HEK293 (cell line): Measurements from ENCODE around the gene UNK.

Experiments used
- CTCF ChIA-PET: fragments of 350-600 bp; formaldehyde crosslinking; extraction: SDS; loops from one replicate; lab custom pipeline; 2021; ENCODE audit warnings: antibody characterized with exemption; lab: Yijun Ruan, JAX
- POLR2A ChIA-PET: fragments of 300-600 bp; formaldehyde crosslinking; extraction: SDS; loops from one replicate; lab custom pipeline; 2020; ENCODE audit warnings: antibody characterized with exemption, inconsistent platforms; lab: Yijun Ruan, JAX
- H3K27ac ChIP-seq: fragments of 200-500 bp; sonication (Bioruptor generic); 2 replicates; pipeline ENCODE4 v1.5.1; 2014; ENCODE audit warnings: low read depth, low read length, control low read depth, inconsistent platforms; ENCODE audit errors: extremely low read depth
- H3K36me3 ChIP-seq, 2 experiments: fragments of 200-500 bp in 1 of 2; sonication (Bioruptor generic) in 1 of 2; 1 replicate in 1 of 2; 2 replicates in 1 of 2; pipeline ENCODE4 v1.5.1; 2014 to 2017; ENCODE audit warnings: inconsistent platforms in 2 of 2, low read length in 2 of 2; ENCODE audit not compliant: control insufficient read depth in 2 of 2, insufficient read depth in 1 of 2
- H3K4me1 ChIP-seq: fragments of 200-500 bp; sonication (Bioruptor generic); 2 replicates; pipeline ENCODE4 v1.5.1; 2014; ENCODE audit warnings: mild to moderate bottlenecking, low read length, inconsistent platforms; ENCODE audit not compliant: control insufficient read depth, insufficient read depth
- H3K4me3 ChIP-seq: 2 replicates; pipeline ENCODE4 v1.5.1; 2011; ENCODE audit warnings: low read depth, mild to moderate bottlenecking, control low read depth, low read length, moderate library complexity
- H3K9me3 ChIP-seq: fragments of 200-500 bp; sonication (Bioruptor generic); 2 replicates; pipeline ENCODE4 v1.5.1; 2014; ENCODE audit warnings: low read depth, low read length, inconsistent platforms; ENCODE audit not compliant: control insufficient read depth, insufficient read depth
- GFI1B ChIP-seq: fragments of 450-650 bp; formaldehyde crosslinking; IDR thresholded peaks from 2 replicates; pipeline ENCODE4 v1.5.1; 2016; ENCODE audit warnings: missing biosample characterization, missing genetic modification characterization
- GLI4 ChIP-seq: fragments of 450-650 bp; formaldehyde crosslinking; IDR thresholded peaks from 2 replicates; pipeline ENCODE4 v1.5.1; 2016; ENCODE audit warnings: missing biosample characterization, missing genetic modification characterization
- HOXD13 ChIP-seq: sonication (generic); formaldehyde crosslinking; IDR thresholded peaks from 2 replicates; pipeline ENCODE4 v1.8.0; 2022; ENCODE audit warnings: missing genetic modification reagents, borderline replicate concordance
- KLF10 ChIP-seq: fragments of 450-650 bp; IDR thresholded peaks from 2 replicates; pipeline ENCODE4 v1.5.1; 2018; ENCODE audit warnings: missing biosample characterization, mild to moderate bottlenecking, missing genetic modification characterization
- OVOL3 ChIP-seq: fragments of 450-650 bp; formaldehyde crosslinking; IDR thresholded peaks from 2 replicates; pipeline ENCODE4 v1.5.1; 2016; ENCODE audit warnings: missing biosample characterization, missing genetic modification characterization
- RBAK ChIP-seq: fragments of 450-650 bp; formaldehyde crosslinking; IDR thresholded peaks from 2 replicates; pipeline ENCODE4 v1.5.1; 2016; ENCODE audit warnings: missing biosample characterization, missing genetic modification characterization
- SCRT1 ChIP-seq: fragments of 450-650 bp; formaldehyde crosslinking; IDR thresholded peaks from 2 replicates; pipeline ENCODE4 v1.5.1; 2016; ENCODE audit warnings: missing biosample characterization, missing genetic modification characterization, borderline replicate concordance
- SCRT2 ChIP-seq: fragments of 450-650 bp; formaldehyde crosslinking; IDR thresholded peaks from 2 replicates; pipeline ENCODE4 v1.5.1; 2016; ENCODE audit warnings: missing biosample characterization, missing genetic modification characterization
- SP7 ChIP-seq: fragments of 450-650 bp; formaldehyde crosslinking; IDR thresholded peaks from 2 replicates; pipeline ENCODE4 v1.5.1; 2016; ENCODE audit warnings: missing biosample characterization, missing genetic modification characterization
- TCF7L2 ChIP-seq: IDR thresholded peaks from 2 replicates; pipeline ENCODE4 v1.6.1; 2011; ENCODE audit warnings: low read depth, mild to moderate bottlenecking, inconsistent platforms, low read length, moderate library complexity, borderline replicate concordance
- ZBTB11 ChIP-seq: fragments of 450-650 bp; formaldehyde crosslinking; conservative IDR thresholded peaks from 2 replicates; pipeline ENCODE4 v1.5.1; 2016; ENCODE audit warnings: low read depth, missing biosample characterization, missing genetic modification characterization
- ZBTB20 ChIP-seq: fragments of 450-650 bp; formaldehyde crosslinking; IDR thresholded peaks from 2 replicates; pipeline ENCODE4 v1.5.1; 2016; ENCODE audit warnings: missing biosample characterization, missing genetic modification characterization
- ZFP37 ChIP-seq: fragments of 450-650 bp; formaldehyde crosslinking; IDR thresholded peaks from 2 replicates; pipeline ENCODE4 v1.5.1; 2016; ENCODE audit warnings: missing biosample characterization, missing genetic modification characterization
- ZNF133 ChIP-seq: fragments of 450-650 bp; formaldehyde crosslinking; IDR thresholded peaks from 2 replicates; pipeline ENCODE4 v1.5.1; 2016; ENCODE audit warnings: missing biosample characterization, missing genetic modification characterization
- ZNF140 ChIP-seq: fragments of 450-650 bp; formaldehyde crosslinking; IDR thresholded peaks from 2 replicates; pipeline ENCODE4 v1.5.1; 2016; ENCODE audit warnings: missing biosample characterization, missing genetic modification characterization
- ZNF214 ChIP-seq: fragments of 450-650 bp; formaldehyde crosslinking; IDR thresholded peaks from 2 replicates; pipeline ENCODE4 v1.5.1; 2017; ENCODE audit warnings: missing biosample characterization, mild to moderate bottlenecking, missing genetic modification characterization, borderline replicate concordance
- ZNF26 ChIP-seq: fragments of 450-650 bp; formaldehyde crosslinking; IDR thresholded peaks from 2 replicates; pipeline ENCODE4 v1.5.1; 2016; ENCODE audit warnings: missing biosample characterization, missing genetic modification characterization
- ZNF274 ChIP-seq, 2 experiments: fragments of 200-500 bp in 1 of 2; fragments of 450-650 bp in 1 of 2; sonication (Bioruptor generic) in 1 of 2; formaldehyde crosslinking in 1 of 2; IDR thresholded peaks; 2 replicates each; pipeline versions ENCODE4 v1.5.1 to v1.6.1; 2014 to 2016; ENCODE audit warnings: borderline replicate concordance in 1 of 2, inconsistent platforms in 1 of 2, low read length in 1 of 2, missing biosample characterization in 1 of 2, missing genetic modification characterization in 1 of 2
- ZNF302 ChIP-seq: fragments of 450-650 bp; formaldehyde crosslinking; IDR thresholded peaks from 2 replicates; pipeline ENCODE4 v1.5.1; 2016; ENCODE audit warnings: missing biosample characterization, missing genetic modification characterization, low read depth
- ZNF391 ChIP-seq: fragments of 450-650 bp; formaldehyde crosslinking; IDR thresholded peaks from 2 replicates; pipeline ENCODE4 v1.5.1; 2016; ENCODE audit warnings: low read depth, missing biosample characterization, missing genetic modification characterization, borderline replicate concordance
- ZNF473 ChIP-seq: fragments of 450-650 bp; formaldehyde crosslinking; IDR thresholded peaks from 2 replicates; pipeline ENCODE4 v1.5.1; 2017; ENCODE audit warnings: missing biosample characterization, missing genetic modification characterization
- ZNF514 ChIP-seq: fragments of 450-650 bp; formaldehyde crosslinking; IDR thresholded peaks from 2 replicates; pipeline ENCODE4 v1.5.1; 2016; ENCODE audit warnings: missing biosample characterization, missing genetic modification characterization
- ZNF529 ChIP-seq: fragments of 450-650 bp; formaldehyde crosslinking; IDR thresholded peaks from 2 replicates; pipeline ENCODE4 v1.5.1; 2017; ENCODE audit warnings: missing genetic modification characterization, missing biosample characterization; ENCODE audit not compliant: insufficient replicate concordance
- ZNF621 ChIP-seq: fragments of 450-650 bp; formaldehyde crosslinking; IDR thresholded peaks from 2 replicates; pipeline ENCODE4 v1.5.1; 2017; ENCODE audit warnings: missing biosample characterization, missing genetic modification characterization
- ZNF660 ChIP-seq: fragments of 450-650 bp; IDR thresholded peaks from 2 replicates; pipeline ENCODE4 v1.5.1; 2018; ENCODE audit warnings: missing biosample characterization, mild to moderate bottlenecking, missing genetic modification characterization
- ZNF791 ChIP-seq: fragments of 450-650 bp; formaldehyde crosslinking; IDR thresholded peaks from 2 replicates; pipeline ENCODE4 v1.5.1; 2016; ENCODE audit warnings: missing biosample characterization, missing genetic modification characterization
- ZNF837 ChIP-seq: fragments of 450-650 bp; formaldehyde crosslinking; IDR thresholded peaks from 2 replicates; pipeline ENCODE4 v1.5.1; 2016; ENCODE audit warnings: missing biosample characterization, missing genetic modification characterization
- ZXDB ChIP-seq: fragments of 450-650 bp; formaldehyde crosslinking; IDR thresholded peaks from 2 replicates; pipeline ENCODE4 v1.5.1; 2016; ENCODE audit warnings: missing biosample characterization, missing genetic modification characterization
- TF ChIP-seq, protein P1 (sequence below): fragments of 450-650 bp; formaldehyde crosslinking; IDR thresholded peaks from 2 replicates; pipeline ENCODE4 v1.5.1; 2016; ENCODE audit warnings: missing biosample characterization, missing genetic modification characterization

The UNK gene

DNA sequence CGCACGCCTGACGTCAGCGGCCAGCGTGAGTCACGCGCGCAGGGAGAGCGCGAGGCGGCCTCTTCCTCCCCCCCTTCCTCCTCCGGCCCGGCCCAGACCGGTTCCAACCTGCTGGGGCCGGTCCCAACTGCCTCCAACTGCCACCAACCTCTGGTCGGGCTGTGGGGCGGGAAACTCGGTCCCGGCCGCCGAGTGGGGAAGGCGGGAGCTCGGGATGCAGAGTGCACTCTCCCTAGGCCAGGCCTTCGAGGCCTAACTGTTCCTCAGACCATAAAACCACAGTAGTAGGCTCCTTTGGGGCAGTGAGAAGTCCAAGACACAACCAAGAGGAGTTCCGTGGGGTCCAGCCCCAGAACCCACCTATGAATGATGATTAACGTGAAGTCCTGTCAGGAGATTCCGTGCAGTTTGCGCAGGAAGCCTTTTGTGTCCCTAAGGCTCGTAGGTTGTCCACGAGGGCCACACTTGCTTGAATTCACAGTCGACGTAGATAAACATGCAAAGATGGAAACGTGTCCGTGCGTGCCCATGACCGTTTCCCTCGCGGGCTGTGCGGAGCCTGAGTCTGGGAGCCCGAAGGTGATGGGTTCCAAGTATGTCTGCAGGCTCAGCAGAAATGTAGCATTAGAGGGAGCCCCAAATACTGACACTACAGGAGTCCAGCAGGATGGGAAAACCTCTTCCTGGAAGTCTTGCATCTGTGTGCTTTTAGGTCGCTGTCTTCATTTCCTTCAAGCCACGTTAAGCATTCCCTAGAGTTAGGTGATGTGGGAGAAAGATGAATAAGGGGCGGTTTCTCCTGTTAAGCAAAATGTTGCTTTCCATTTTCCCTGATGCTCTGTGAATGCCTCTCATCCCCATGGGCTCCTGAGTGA lies 647 bp downstream of the UNK start (continued):
- TF ChIP-seq RBAK (tag by site-specific recombination) (no peak), ZNF26 (tag by site-specific recombination) (no peak), HOXD13 (CRISPR knock-in tag) (no peak), ZNF140 (tag by site-specific recombination) (no peak), ZFP37 (tag by site-specific recombination) (peak; percentile 95), ZNF302 (tag by site-specific recombination) (no peak), OVOL3 (peak; percentile 70; the same call in 1 of the 2 replicates), ZNF214 (no peak), ZNF621 (tag by site-specific recombination) (no peak), ZNF514 (no peak), ZBTB11 (tag by site-specific recombination) (peak; percentile 71), ZNF391 (tag by site-specific recombination) (peak; percentile 81; the same call in 1 of the 2 replicates), ZXDB (peak; percentile 41; the same call in 1 of the 2 replicates), ZBTB20 (no peak), ZNF791 (tag by site-specific recombination) (no peak)

DNA sequence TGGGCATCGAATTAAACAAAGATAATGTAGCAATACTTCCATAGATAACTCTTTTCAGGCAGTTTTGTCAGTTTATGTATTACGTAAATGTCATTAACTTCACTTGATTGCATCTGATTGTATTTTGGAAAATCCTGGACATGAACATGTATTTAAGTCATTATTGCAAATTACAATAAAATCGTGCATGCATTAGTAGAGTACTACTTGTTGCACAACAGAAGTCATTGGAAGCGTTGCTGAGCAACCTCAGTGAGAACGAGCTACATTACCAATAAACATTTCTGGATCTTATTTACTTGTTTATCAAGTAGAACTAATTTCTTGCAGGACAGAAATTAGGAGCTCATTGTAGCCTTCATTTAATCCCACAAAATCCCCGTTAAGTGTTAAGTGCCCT lies 6.6 kb downstream of the UNK start:
- POLR2A ChIA-PET, result interaction anchor here (0.6 to 4.8 kb wide), 4 partner anchors 12 to 64 kb away, joined by 3 to 54 read pairs (median 5); partner anchors contain the start of gene WBP2
- TF ChIP-seq TCF7L2, result no peak
- TF ChIP-seq SCRT1 (tag by site-specific recombination), result peak; percentile 19; the same call in 1 of the 2 replicates
- TF ChIP-seq SCRT2 (tag by site-specific recombination), result peak; percentile 80
- CTCF ChIA-PET, result interaction anchor here (0.9 to 1.6 kb wide), 4 partner anchors 8 to 209 kb away, joined by 3 to 8 read pairs (median 4); partner anchors contain the start of gene CDK3
- peaks cover 5% of the 10 kb centered on the region; the same call in 1 of the 2 replicates for H3K4me1 ChIP-seq
- H3K9me3 ChIP-seq, result no peaks in the 10 kb centered on the region
- H3K36me3 ChIP-seq, result peaks cover 17 to 50% of the 10 kb centered on the region in 2 experiments
- H3K4me3 ChIP-seq, result no peak overlapping the region
- no peak overlapping the region for H3K27ac ChIP-seq

DNA sequence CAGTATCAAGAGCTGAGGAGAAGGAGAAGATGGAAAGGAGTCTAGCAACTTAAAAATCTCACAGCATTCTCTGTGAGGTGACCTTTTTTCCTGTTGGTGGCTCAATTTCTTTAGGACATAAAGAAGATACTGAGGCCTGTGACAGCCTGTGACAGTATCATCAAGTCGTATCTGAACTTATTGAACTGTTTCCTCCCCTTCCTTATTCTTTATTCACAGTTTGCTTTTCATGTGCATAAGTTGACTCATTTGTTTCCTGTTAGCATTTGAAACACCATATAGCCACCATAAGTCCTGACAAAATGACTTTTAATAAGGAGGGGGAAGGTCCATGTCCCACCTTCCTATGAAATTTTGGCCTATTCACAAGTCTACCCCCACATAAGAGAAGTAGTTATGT lies 8.9 kb downstream of the UNK start:
- no peak overlapping the region for H3K27ac ChIP-seq
- no peak overlapping the region for H3K4me3 ChIP-seq
- peaks cover 38 to 66% of the 10 kb centered on the region in 2 experiments for H3K36me3 ChIP-seq
- ChIA-PET POLR2A (interaction anchor here (1.4 to 7.0 kb wide), 3 partner anchors 9 to 14 kb away, joined by 5 to 54 read pairs (median 51); partner anchors contain the start of gene UNK), CTCF (interaction anchor here (0.6 to 1.2 kb wide), 4 partner anchors 7 to 388 kb away, joined by 3 read pairs; no protein-coding TSS in a partner anchor)
- H3K9me3 ChIP-seq, result no peaks in the 10 kb centered on the region
- peaks cover 3% of the 10 kb centered on the region; the same call in 1 of the 2 replicates for H3K4me1 ChIP-seq
- TF ChIP-seq SP7 (tag by site-specific recombination) (no peak), ZNF274 (IDR thresholded peaks at IDR 0.05; ENCODE audit: low read length) (no peak), ZNF274 (tag by site-specific recombination; IDR thresholded peaks at IDR 0.05; ENCODE audit: borderline replicate concordance) (no peak), GFI1B (tag by site-specific recombination) (no peak), ZNF837 (no peak), ZNF529 (tag by site-specific recombination) (no peak), GLI4 (no peak), ZNF133 (no peak), ZNF660 (tag by site-specific recombination) (no peak), ZNF473 (tag by site-specific recombination) (no peak), KLF10 (tag by site-specific recombination) (no peak)
- TF ChIP-seq, protein P1, sequence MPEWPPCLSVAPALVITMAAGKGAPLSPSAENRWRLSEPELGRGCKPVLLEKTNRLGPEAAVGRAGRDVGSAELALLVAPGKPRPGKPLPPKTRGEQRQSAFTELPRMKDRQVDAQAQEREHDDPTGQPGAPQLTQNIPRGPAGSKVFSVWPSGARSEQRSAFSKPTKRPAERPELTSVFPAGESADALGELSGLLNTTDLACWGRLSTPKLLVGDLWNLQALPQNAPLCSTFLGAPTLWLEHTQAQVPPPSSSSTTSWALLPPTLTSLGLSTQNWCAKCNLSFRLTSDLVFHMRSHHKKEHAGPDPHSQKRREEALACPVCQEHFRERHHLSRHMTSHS (tag by site-specific recombination), result no peak
